Left ventricle myocardium inferior (tissue), 1 donor: ENCODE measurements around the gene WDR77. TPM values are rescaled to one million over a fixed set of nuclear protein-coding genes. Genes with fewer than 3 reads are reported as not detected.

Source experiments
- DNase-seq: peaks from one replicate; pipeline ENCODE4 v3.0.0-alpha.2; 2020
- H3K27ac ChIP-seq: fragments of 200-600 bp; replicated peaks from 2 replicates; pipeline ENCODE4 v1.8.0; 2021
- H3K27me3 ChIP-seq: fragments of 200-600 bp; 2 replicates; pipeline ENCODE4 v1.8.0; 2021; ENCODE audit warnings: low read depth
- H3K36me3 ChIP-seq: fragments of 200-600 bp; 2 replicates; pipeline ENCODE4 v1.8.0; 2021
- H3K4me1 ChIP-seq: fragments of 200-600 bp; 2 replicates; pipeline ENCODE4 v1.8.0; 2021
- H3K4me3 ChIP-seq: fragments of 200-600 bp; 2 replicates; pipeline ENCODE4 v1.8.0; 2021; ENCODE audit warnings: mild to moderate bottlenecking, moderate library complexity
- H3K9me3 ChIP-seq: fragments of 200-600 bp; replicated peaks from 2 replicates; pipeline ENCODE4 v1.8.0; 2021
- CTCF ChIP-seq: fragments of 200-600 bp; IDR thresholded peaks from 2 replicates; pipeline ENCODE4 v1.8.0; 2021; ENCODE audit warnings: antibody characterized with exemption, mild to moderate bottlenecking, borderline replicate concordance
- intact Hi-C: fragments of 100-400 bp; cut with micrococcal nuclease; formaldehyde crosslinking; loops from one replicate; pipeline ENCODE4 v1.11.0; 2022
- total RNA-seq: library from RNA; stranded (reverse); fragmentation: NEBNext Ultra II Directional; extraction: Animal tissue kit (Norgen Biotek cat#: 25700); gene quantifications from one replicate; pipeline ENCODE4 v1.2.1, GENCODE V29; 2021
- donor health status: DM: no; HTN: yes; CAD: no; lungs with severe emphysema.

The WDR77 gene
- total RNA-seq, 1 donor from 2014 or later = 30.7 TPM

DNA sequence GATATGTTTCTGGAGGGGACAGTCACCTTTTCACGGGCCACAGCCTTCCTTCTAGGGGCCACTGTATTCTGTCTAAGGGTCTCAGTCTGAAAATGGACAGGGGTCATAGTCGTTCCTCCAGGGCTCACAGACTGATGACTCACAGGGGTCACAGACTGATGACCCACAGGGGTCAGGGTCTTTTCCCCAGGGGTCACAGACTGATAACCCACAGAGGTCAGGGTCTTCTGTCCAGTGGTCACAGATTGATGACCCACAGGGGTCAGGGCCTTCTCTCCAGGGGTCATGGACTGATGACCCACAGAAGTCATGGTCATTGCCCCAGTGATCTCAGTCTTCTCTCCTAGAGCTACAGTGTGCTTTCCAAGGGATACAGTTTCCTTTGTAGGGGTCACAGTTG is 34.3 kb downstream of the WDR77 start:
- Histone ChIP-seq H3K4me3 (no peak overlapping the region), H3K4me1 (no peaks in the 10 kb centered on the region), H3K36me3 (peaks cover 7% of the 10 kb centered on the region), H3K27me3 (no peaks in the 10 kb centered on the region), H3K27ac (no peak overlapping the region), H3K9me3 (no peaks in the 10 kb centered on the region)
- DNase-seq = no peak
- intact Hi-C loops = no loop called here
- TF ChIP-seq CTCF = no peak

DNA sequence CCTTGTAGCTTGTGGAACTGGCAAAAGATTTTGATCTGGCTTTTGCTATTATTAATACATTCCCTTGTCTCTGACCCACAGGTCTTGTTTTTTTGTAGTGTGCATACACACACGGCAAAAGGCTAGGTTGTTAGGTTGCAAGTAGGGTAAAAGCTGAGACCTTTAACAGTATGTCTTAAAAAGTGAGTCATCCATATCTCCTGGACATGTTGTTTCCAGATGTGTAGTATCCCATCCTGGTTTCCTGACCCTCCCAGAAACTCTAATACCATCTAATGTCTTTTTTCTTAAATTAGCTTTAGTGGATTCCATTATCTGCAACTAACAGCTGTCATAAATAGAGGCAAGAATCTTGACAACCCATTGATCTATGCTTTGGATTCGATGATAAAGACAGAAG is 36.2 kb downstream of the WDR77 start:
- TF ChIP-seq CTCF = no peak
- intact Hi-C loops = no loop called here
- Histone ChIP-seq H3K36me3 (peaks cover 7% of the 10 kb centered on the region), H3K4me1 (no peaks in the 10 kb centered on the region), H3K27ac (no peak overlapping the region), H3K27me3 (no peaks in the 10 kb centered on the region), H3K4me3 (no peak overlapping the region), H3K9me3 (no peaks in the 10 kb centered on the region)
- no peak for DNase-seq

DNA sequence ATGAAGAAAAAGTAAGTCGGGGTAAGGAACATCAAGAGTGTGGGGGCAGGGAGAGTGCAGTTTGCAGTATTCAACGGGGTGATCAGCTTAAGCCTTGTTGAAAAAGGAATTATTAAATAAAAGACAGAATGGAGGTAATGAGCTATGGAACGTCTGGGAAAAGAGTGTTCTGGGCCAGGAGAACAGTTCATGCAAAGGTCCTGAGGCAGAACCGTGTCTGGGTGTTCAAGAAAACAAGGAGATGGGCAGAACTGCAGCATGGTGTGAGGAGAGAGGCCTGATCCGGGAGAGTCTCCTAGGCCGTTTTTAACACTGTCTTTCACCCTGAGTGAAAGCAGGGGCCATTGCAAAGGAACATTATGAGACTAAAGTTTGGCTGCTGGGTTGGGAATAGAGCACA is 41.8 kb downstream of the WDR77 start:
- Histone ChIP-seq H3K27me3 (peaks cover 29% of the 10 kb centered on the region), H3K9me3 (no peaks in the 10 kb centered on the region), H3K36me3 (no peaks in the 10 kb centered on the region), H3K4me1 (peaks cover 10% of the 10 kb centered on the region), H3K4me3 (no peak overlapping the region), H3K27ac (no peak overlapping the region)
- intact Hi-C loops = no loop called here
- TF ChIP-seq CTCF = no peak
- DNase-seq = no peak

DNA sequence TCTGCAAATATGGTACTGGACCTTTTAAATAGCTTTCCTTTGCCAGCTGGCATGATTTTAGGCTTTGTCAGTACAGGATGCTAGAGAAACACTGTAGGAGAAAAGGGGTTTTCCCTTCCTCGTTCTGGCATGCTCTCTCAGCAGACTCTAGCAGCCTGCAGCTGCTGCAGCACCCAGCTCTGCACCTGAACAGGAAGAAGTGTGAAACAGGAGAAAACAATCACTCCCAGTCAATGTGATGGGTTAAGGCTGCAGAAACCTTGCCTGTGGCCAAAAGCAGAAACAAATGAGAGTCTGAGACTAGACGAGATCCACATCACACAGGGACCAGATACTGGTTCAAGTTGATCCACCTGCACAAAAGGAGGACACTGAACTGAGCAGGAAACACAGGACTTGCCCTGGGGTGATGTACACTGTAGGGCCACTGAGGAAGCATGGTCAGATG is 42.7 kb downstream of the WDR77 start:
- Histone ChIP-seq H3K36me3 (no peaks in the 10 kb centered on the region), H3K4me3 (no peak overlapping the region), H3K9me3 (no peaks in the 10 kb centered on the region), H3K27ac (no peak overlapping the region), H3K27me3 (peaks cover 37% of the 10 kb centered on the region), H3K4me1 (peaks cover 10% of the 10 kb centered on the region)
- no peak for TF ChIP-seq CTCF
- DNase-seq = no peak
- intact Hi-C loops = no loop called here

GRCh38 chr1:111404588-111404987 is 44.5 kb downstream of the WDR77 start:
- H3K27me3 ChIP-seq = peaks cover 46% of the 10 kb centered on the region
- TF ChIP-seq CTCF = no peak
- H3K36me3 ChIP-seq = no peaks in the 10 kb centered on the region
- no peak overlapping the region for H3K27ac ChIP-seq
- H3K4me3 ChIP-seq = no peak overlapping the region
- peaks cover 10% of the 10 kb centered on the region for H3K4me1 ChIP-seq
- DNase-seq = no peak
- no peaks in the 10 kb centered on the region for H3K9me3 ChIP-seq
- intact Hi-C loops = no loop called here

- peaks cover 10% of the 10 kb centered on the region for H3K4me1 ChIP-seq
- H3K36me3 ChIP-seq = no peaks in the 10 kb centered on the region
- intact Hi-C loops = no loop called here
- peaks cover 10% of the 10 kb centered on the region for H3K9me3 ChIP-seq
- no peak for DNase-seq
- peaks cover 46% of the 10 kb centered on the region for H3K27me3 ChIP-seq
- TF ChIP-seq CTCF = no peak
- H3K27ac ChIP-seq = no peak overlapping the region
- no peak overlapping the region for H3K4me3 ChIP-seq
These were observed 47.0 kb downstream of the WDR77 start for GRCh38 chr1:111402083-111402482.
